ENCODE results near the gene PSME3IP1. TPM values are rescaled to one million over a fixed set of nuclear protein-coding genes. Genes with fewer than 3 reads are reported as not detected.

Gene PSME3IP1
- total and polyA plus RNA-seq, 9 donors = 38.0 to 147 (median 59.3) TPM

DNA sequence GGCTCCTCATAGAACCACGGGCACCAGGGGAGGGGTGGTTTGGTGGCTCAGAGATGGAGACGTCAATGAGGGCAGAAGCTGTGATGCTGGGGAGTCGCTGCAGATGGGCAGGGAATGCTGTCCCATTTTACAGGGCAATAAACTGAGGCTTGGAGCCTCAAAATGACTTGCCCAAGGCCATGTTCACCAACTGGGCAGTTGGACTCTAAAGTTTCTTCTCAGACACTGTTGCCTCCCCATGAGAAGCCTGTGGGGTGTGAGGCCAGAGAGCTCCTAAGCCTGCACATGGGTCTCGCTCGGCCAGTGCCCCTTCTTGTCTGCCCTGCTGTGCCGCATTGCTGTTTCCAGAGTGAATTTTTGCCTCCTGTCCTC, 54.9 kb downstream of the PSME3IP1 start:
- TF ChIP-seq POLR2A (IDR thresholded peaks at IDR 0.05) = no peak
- TF ChIP-seq EP300 (IDR thresholded peaks at IDR 0.05) = no peak
- no peaks in the 10 kb centered on the region for H3K36me3 ChIP-seq
- intact Hi-C loops (cut with DNase I) = no loop called here
- DNase-seq = no peak
- no peaks in the 10 kb centered on the region for H3K27me3 ChIP-seq
- no peak overlapping the region for H3K27ac ChIP-seq
- H3K4me3 ChIP-seq = no peak overlapping the region
- H3K9me3 ChIP-seq = no peaks in the 10 kb centered on the region
- H3K4me1 ChIP-seq (ENCODE audit: insufficient read depth) = no peaks in the 10 kb centered on the region
- 90 to 95% (median 91%) methylated on average over 6 of the region's 6 CpGs for WGBS, 3 donors

DNA sequence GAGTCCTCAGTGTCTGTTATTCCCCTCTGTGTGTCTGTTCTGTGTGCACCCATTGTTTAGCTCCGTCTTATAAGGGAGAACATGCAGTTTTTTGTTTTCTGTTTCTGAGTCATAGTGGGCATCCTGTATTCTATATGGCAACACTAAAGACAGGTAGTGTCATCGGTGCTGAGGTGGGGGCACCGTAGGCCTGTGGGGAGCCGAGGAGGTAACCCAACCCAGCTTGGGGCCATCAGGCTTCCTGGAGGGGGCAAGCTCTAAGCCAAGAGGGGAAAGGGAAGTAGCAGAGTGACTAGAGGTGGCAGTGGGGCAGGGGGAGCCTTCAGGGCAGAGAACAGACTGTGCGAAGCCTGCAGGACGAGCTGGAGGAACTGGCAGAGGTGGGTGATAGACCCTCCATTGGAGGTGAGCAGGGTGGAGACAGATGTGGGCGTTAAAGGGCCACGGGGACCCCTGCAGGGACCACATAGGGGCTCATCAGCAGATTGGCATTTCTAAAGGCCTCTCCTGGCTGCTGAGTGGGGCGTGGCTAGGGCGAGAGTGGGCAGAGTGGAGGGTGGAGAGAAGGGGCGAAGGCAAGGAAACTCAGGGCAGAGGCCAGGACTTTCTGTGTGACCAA, 57.0 kb downstream of the PSME3IP1 start:
- H3K36me3 ChIP-seq = no peaks in the 10 kb centered on the region
- no peak overlapping the region for H3K4me3 ChIP-seq
- no peaks in the 10 kb centered on the region for H3K27me3 ChIP-seq
- 86 to 89% (median 89%) methylated on average over 11 of the region's 11 CpGs for WGBS, 3 donors
- intact Hi-C loops (cut with DNase I) = no loop called here
- no peaks in the 10 kb centered on the region for H3K9me3 ChIP-seq
- no peaks in the 10 kb centered on the region for H3K4me1 ChIP-seq (ENCODE audit: insufficient read depth)
- H3K27ac ChIP-seq = no peak overlapping the region
- TF ChIP-seq POLR2A (IDR thresholded peaks at IDR 0.05) (no peak), EP300 (IDR thresholded peaks at IDR 0.05) (no peak)
- TF ChIP-seq, protein P1, sequence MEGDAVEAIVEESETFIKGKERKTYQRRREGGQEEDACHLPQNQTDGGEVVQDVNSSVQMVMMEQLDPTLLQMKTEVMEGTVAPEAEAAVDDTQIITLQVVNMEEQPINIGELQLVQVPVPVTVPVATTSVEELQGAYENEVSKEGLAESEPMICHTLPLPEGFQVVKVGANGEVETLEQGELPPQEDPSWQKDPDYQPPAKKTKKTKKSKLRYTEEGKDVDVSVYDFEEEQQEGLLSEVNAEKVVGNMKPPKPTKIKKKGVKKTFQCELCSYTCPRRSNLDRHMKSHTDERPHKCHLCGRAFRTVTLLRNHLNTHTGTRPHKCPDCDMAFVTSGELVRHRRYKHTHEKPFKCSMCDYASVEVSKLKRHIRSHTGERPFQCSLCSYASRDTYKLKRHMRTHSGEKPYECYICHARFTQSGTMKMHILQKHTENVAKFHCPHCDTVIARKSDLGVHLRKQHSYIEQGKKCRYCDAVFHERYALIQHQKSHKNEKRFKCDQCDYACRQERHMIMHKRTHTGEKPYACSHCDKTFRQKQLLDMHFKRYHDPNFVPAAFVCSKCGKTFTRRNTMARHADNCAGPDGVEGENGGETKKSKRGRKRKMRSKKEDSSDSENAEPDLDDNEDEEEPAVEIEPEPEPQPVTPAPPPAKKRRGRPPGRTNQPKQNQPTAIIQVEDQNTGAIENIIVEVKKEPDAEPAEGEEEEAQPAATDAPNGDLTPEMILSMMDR (IDR thresholded peaks at IDR 0.05) = no peak
- DNase-seq = no peak

DNA sequence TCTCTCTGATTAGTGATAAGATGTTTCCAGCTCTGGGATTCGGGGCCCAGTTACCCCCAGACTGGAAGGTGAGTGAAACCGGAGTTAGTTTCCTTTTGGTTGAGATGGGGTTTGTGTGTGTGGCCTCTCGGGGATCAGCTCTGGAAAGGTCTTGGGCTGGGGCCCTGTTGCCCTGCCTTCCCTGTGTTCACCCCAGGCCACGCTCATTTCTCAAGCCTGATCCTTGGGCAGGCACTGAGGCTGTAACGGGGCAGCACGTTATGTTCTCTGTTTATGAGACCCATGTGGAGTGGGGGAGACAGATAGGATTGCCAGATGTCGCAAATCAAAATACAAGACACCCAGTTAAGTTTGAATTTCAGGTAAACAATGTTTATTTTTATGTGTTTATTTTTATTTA, 58.0 kb downstream of the PSME3IP1 start:
- Histone ChIP-seq H3K4me1 (ENCODE audit: insufficient read depth) (no peaks in the 10 kb centered on the region), H3K27me3 (no peaks in the 10 kb centered on the region), H3K27ac (no peak overlapping the region), H3K9me3 (no peaks in the 10 kb centered on the region), H3K4me3 (no peak overlapping the region), H3K36me3 (no peaks in the 10 kb centered on the region)
- TF ChIP-seq EP300 (IDR thresholded peaks at IDR 0.05) = no peak
- TF ChIP-seq POLR2A (IDR thresholded peaks at IDR 0.05) = no peak
- TF ChIP-seq, protein P1 (IDR thresholded peaks at IDR 0.05) = no peak
- WGBS, 3 donors = 92% methylated on average over 7 of the region's 7 CpGs
- intact Hi-C loops (cut with DNase I) = no loop called here
- no peak for DNase-seq

DNA sequence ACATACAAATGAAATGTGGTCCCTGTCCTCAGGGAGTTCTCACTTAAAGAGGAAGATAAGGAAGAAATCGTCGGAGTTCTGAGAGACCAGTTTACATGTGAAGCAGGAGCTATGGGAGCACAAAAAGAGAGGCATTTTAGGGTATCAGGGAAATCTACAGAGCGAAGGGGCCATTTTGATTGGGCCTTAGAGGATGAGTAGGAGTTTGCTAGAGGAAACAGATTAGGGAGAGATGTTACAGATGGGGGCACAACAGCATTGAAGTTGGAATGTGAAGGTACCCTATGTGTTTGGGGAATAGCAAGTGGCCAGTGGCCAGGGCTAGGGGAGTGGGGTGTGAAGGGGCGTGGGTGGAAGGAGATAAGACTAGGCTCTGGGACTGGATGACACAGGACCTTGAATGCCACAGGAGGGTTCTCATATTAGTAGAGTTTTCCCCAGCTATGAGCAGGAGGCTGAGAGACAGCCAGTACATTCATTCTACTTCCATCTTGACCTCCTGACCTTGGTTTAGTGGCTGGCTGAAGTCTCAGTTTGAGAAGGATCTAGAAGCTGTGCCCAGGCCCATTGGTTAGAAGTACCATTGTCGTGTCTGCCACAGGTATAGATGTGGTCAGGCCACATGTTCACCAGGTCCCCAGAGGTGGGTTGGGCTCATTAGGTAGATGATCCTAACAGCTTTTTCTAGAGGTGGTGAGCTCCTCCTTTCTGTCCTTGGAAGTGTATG, 58.6 kb downstream of the PSME3IP1 start:
- H3K4me1 ChIP-seq (ENCODE audit: insufficient read depth) = no peaks in the 10 kb centered on the region
- DNase-seq = no peak
- TF ChIP-seq POLR2A (IDR thresholded peaks at IDR 0.05) (no peak), EP300 (IDR thresholded peaks at IDR 0.05) (no peak)
- TF ChIP-seq, protein P1 (IDR thresholded peaks at IDR 0.05) = no peak
- H3K36me3 ChIP-seq = no peaks in the 10 kb centered on the region
- no peak overlapping the region for H3K27ac ChIP-seq
- 91 to 92% (median 91%) methylated on average over 5 of the region's 5 CpGs for WGBS, 3 donors
- H3K4me3 ChIP-seq = no peak overlapping the region
- intact Hi-C loops (cut with DNase I) = no loop called here
- H3K9me3 ChIP-seq = no peaks in the 10 kb centered on the region
- H3K27me3 ChIP-seq = no peaks in the 10 kb centered on the region

DNA sequence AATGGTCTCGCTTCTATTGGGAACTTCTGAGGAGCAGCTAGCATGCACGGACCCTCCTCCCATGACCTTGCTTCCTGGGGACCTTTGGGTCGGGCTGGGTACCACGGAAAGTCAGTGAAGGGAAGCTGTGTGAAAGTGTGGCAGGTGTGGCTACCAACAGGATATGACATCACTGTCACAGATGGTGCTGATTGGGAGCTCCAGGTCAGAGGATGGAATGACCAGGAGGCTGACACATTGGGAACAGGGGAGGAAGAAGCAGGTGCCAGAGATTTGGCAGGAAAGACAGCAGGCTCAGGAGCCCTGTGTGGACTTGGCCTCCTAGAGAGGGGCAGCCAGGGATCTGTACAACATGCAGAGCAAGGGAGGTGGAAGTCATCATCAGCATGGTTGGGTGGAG, 59.4 kb downstream of the PSME3IP1 start:
- no peak overlapping the region for H3K4me3 ChIP-seq
- H3K36me3 ChIP-seq = no peaks in the 10 kb centered on the region
- no peak for TF ChIP-seq POLR2A (IDR thresholded peaks at IDR 0.05)
- TF ChIP-seq EP300 (IDR thresholded peaks at IDR 0.05) = no peak
- TF ChIP-seq, protein P1 (IDR thresholded peaks at IDR 0.05) = no peak
- H3K4me1 ChIP-seq (ENCODE audit: insufficient read depth) = no peaks in the 10 kb centered on the region
- no peak for DNase-seq
- H3K9me3 ChIP-seq = no peaks in the 10 kb centered on the region
- H3K27ac ChIP-seq = no peak overlapping the region
- WGBS, 3 donors = 90 to 94% (median 90%) methylated on average over 4 of the region's 4 CpGs
- intact Hi-C loops (cut with DNase I) = no loop called here
- H3K27me3 ChIP-seq = no peaks in the 10 kb centered on the region
